Pancreas (tissue), 10 donors: Measurements from ENCODE around the gene GNPTG. TPM values are rescaled to one million over a fixed set of nuclear protein-coding genes. Genes with fewer than 3 reads are reported as not detected.

Source experiments
- ATAC-seq, 4 donors: fragments of 200-7000 bp; cut with Tn5 transposase; one replicate each; pipeline versions ENCODE4 v1.8.0 to v1.9.1; 2020; ENCODE audit warnings: mild to moderate bottlenecking in 4 of 4, moderate library complexity in 4 of 4
- DNase-seq, 6 donors: peaks; one replicate each; pipeline ENCODE4 v3.0.0-alpha.2; 2020
- FAIRE-seq: peaks from 2 replicates; lab custom pipeline; 2012; peaks lifted over from hg19 to GRCh38; lab: Jason Lieb, UNC
- H3K27ac ChIP-seq, 4 donors: fragments of 200-600 bp; sonication (generic); 1 replicate in 3 of 4; 2 replicates in 1 of 4; pipeline versions ENCODE4 v1.5.0 to v1.8.0; 2020
- H3K27me3 ChIP-seq, 4 donors: fragments of 200-600 bp; one replicate each; pipeline ENCODE4 v1.8.0; 2021
- H3K36me3 ChIP-seq, 3 donors: fragments of 200-600 bp; sonication (generic) in 1 of 3; one replicate each; pipeline versions ENCODE4 v1.5.0 to v1.8.0; 2020 to 2021
- H3K4me1 ChIP-seq, 3 donors: fragments of 200-600 bp; one replicate each; pipeline ENCODE4 v1.8.0; 2021
- H3K4me3 ChIP-seq, 4 donors: fragments of 200-600 bp; sonication (generic) in 2 of 4; one replicate each; pipeline versions ENCODE4 v1.5.0 to v1.8.0; 2020 to 2021
- H3K9me3 ChIP-seq, 4 donors: fragments of 200-600 bp; one replicate each; pipeline ENCODE4 v1.8.0; 2021
- WGBS, 2 donors: extraction: QIAGEN DNeasy Blood & Tissue Kit; methylation state at CpG; one replicate each; pipeline ENCODE4 v1.1.7; 2013; 5-methylcytosine and 5-hydroxymethylcytosine counted together
- intact Hi-C, 3 donors: fragments of 100-400 bp; cut with DNase I; formaldehyde crosslinking; loops; one replicate each; pipeline versions ENCODE4 v1.11.1 to v1.14.2; 2022
- polyA plus RNA-seq, 2 donors: library from polyadenylated mRNA; stranded (reverse); fragments of 200-250 nt; gene quantifications; one replicate each; pipeline ENCODE4 v1.2.3, GENCODE V29; 2013
- total RNA-seq, 6 donors: library from RNA; stranded (reverse); fragmentation: NEBNext Ultra II Directional in 4 of 6; extraction: Animal tissue kit (Norgen Biotek cat#: 25700) in 4 of 6; gene quantifications; one replicate each; pipeline versions ENCODE4 v1.2.1 to v1.2.4, GENCODE V29; 2021 to 2023
- TF ChIP-seq, protein P1 (sequence below), 4 donors: fragments of 200-600 bp; sonication (generic) in 3 of 4; IDR thresholded peaks; one replicate each; pipeline versions ENCODE4 v1.5.0 to v1.8.0; 2021; ENCODE audit warnings: antibody characterized with exemption in 4 of 4
- donor health status: healthy with polysubstance abuse.
- donor health status: DM: no; HTN: no; CAD: no; lungs with moderate emphysema.
- donor health status: DM: no; HTN: no; CAD: no.
- donor health status: control.
- donor health status: control.
- donor health status: Bipolar disorder and iron deficiency.
- donor health status: DM: yes; HTN: yes; CAD: no.
- donor health status: DM: no; HTN: no; CAD: no.
- donor health status: DM: no; HTN: no; CAD: no.
- donor health status: DM: yes; HTN: yes; CAD: no.

GNPTG gene
- total and polyA plus RNA-seq, 8 donors, result 28.0 to 75.3 (median 40.9) TPM

DNA sequence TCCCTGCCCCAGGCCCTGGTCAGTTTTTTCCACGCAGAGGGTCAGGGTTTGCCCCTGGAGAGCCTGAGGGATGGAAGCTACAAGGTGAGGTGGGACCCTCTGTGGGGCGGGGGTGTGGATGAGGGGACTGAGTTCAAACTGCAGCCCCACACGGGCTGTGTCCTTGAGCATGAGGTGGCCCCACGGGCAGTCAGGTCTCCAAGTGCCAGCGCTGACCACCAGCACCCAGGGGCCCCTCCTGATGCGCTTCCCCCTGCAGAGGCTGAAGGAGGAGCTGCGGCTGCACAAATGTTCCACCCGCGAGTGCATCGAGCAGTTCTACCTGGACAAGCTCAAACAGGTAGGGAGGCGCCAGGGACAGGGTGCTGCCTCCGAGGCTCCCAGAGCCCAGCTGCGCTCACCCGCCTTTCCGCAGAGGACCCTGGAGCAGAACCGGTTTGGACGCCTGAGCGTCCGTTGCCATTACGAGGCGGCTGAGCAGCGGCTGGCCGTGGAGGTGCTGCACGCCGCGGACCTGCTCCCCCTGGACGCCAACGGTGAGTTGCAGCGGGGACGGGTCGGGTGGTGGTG, 4.4 kb upstream of the GNPTG start:
- Histone ChIP-seq H3K4me1 (peaks cover 9 to 17% (median 9%) of the 10 kb centered on the region in 3 donors), H3K9me3 (no peaks in the 10 kb centered on the region), H3K36me3 (peaks cover 0 to 13% (median 0%) of the 10 kb centered on the region in 3 donors), H3K27me3 (no peaks in the 10 kb centered on the region), H3K4me3 (no peak overlapping the region), H3K27ac (no peak overlapping the region)
- FAIRE-seq (no peak), DNase-seq (peak in 2 of 6 donors; percentile 14 to 73), ATAC-seq (no peak)
- TF ChIP-seq, protein P1, sequence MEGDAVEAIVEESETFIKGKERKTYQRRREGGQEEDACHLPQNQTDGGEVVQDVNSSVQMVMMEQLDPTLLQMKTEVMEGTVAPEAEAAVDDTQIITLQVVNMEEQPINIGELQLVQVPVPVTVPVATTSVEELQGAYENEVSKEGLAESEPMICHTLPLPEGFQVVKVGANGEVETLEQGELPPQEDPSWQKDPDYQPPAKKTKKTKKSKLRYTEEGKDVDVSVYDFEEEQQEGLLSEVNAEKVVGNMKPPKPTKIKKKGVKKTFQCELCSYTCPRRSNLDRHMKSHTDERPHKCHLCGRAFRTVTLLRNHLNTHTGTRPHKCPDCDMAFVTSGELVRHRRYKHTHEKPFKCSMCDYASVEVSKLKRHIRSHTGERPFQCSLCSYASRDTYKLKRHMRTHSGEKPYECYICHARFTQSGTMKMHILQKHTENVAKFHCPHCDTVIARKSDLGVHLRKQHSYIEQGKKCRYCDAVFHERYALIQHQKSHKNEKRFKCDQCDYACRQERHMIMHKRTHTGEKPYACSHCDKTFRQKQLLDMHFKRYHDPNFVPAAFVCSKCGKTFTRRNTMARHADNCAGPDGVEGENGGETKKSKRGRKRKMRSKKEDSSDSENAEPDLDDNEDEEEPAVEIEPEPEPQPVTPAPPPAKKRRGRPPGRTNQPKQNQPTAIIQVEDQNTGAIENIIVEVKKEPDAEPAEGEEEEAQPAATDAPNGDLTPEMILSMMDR (IDR thresholded peaks at IDR 0.05), result no peak
- 82 to 87% methylated on average over 31 of the region's 31 CpGs for WGBS, 2 donors
- intact Hi-C loops, result no loop called here

- peak in 1 of 6 donors; percentile 45 for DNase-seq
- no peak for ATAC-seq
- TF ChIP-seq, protein P1 (IDR thresholded peaks at IDR 0.05), result no peak
- Histone ChIP-seq H3K36me3 (peaks cover 0 to 13% (median 0%) of the 10 kb centered on the region in 3 donors), H3K4me3 (no peak overlapping the region), H3K27me3 (no peaks in the 10 kb centered on the region), H3K4me1 (peaks cover 10 to 23% (median 15%) of the 10 kb centered on the region in 3 donors), H3K9me3 (no peaks in the 10 kb centered on the region), H3K27ac (no peak overlapping the region)
- WGBS, 2 donors, result 92 to 93% methylated on average over 29 of the region's 29 CpGs
- intact Hi-C loops, result no loop called here
- no peak for FAIRE-seq
Measured at GRCh38 chr16:1347962-1348361, 3.8 kb upstream of the GNPTG start.

GRCh38 chr16:1348441-1348840, 3.3 kb upstream of the GNPTG start:
- intact Hi-C loops, result no loop called here
- peaks cover 13 to 24% (median 13%) of the 10 kb centered on the region in 3 donors for H3K4me1 ChIP-seq
- peak in 2 of 6 donors; percentile 30 to 67 for DNase-seq
- no peak overlapping the region for H3K27ac ChIP-seq
- H3K4me3 ChIP-seq, result no peak overlapping the region
- no peaks in the 10 kb centered on the region for H3K9me3 ChIP-seq
- FAIRE-seq, result no peak
- TF ChIP-seq, protein P1 (IDR thresholded peaks at IDR 0.05), result no peak
- WGBS, 2 donors, result 93% methylated on average over 15 of the region's 15 CpGs
- no peak for ATAC-seq
- peaks cover 0 to 13% (median 0%) of the 10 kb centered on the region in 3 donors for H3K36me3 ChIP-seq
- H3K27me3 ChIP-seq, result no peaks in the 10 kb centered on the region

DNA sequence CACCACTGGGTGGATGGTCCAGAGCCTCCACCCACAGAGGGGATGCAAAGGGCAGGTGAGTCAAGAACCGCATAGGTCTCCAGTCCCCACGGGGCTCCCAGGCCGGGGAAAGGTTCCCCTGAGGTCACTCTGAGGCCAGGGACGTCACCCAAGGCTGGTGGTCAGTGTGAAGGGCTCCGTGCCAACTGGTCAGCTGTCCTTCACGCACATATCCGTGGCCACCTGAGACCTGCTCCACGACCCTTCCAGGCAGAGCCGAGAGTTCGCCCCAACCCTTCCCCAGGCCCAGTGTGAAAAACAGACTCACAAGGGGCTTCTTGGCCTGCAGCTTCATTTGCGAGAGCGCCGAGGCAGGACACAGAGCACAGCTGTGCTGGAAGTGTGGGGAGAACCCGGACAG, 2.8 kb upstream of the GNPTG start:
- WGBS, 2 donors, result 82 to 84% methylated on average over 14 of the region's 14 CpGs
- peaks cover 10 to 21% (median 13%) of the 10 kb centered on the region in 3 donors for H3K4me1 ChIP-seq
- peaks cover 0 to 13% (median 0%) of the 10 kb centered on the region in 3 donors for H3K36me3 ChIP-seq
- H3K27ac ChIP-seq, result no peak overlapping the region
- H3K27me3 ChIP-seq, result no peaks in the 10 kb centered on the region
- TF ChIP-seq, protein P1 (IDR thresholded peaks at IDR 0.05), result no peak
- FAIRE-seq (no peak), DNase-seq (peak in 2 of 6 donors; percentile 38 to 79), ATAC-seq (no peak)
- H3K4me3 ChIP-seq, result no peak overlapping the region
- intact Hi-C loops, result no loop called here
- no peaks in the 10 kb centered on the region for H3K9me3 ChIP-seq

- Histone ChIP-seq H3K4me1 (peaks cover 10 to 21% (median 13%) of the 10 kb centered on the region in 3 donors), H3K9me3 (no peaks in the 10 kb centered on the region), H3K27ac (no peak overlapping the region), H3K4me3 (no peak overlapping the region), H3K36me3 (peaks cover 0 to 13% (median 0%) of the 10 kb centered on the region in 3 donors), H3K27me3 (no peaks in the 10 kb centered on the region)
- no peak for ATAC-seq
- 84 to 87% methylated on average over 16 of the region's 16 CpGs for WGBS, 2 donors
- peak in 2 of 6 donors; percentile 22 to 68 for DNase-seq
- intact Hi-C loops, result no loop called here
- TF ChIP-seq, protein P1 (IDR thresholded peaks at IDR 0.05), result no peak
- no peak for FAIRE-seq
Measured at GRCh38 chr16:1349351-1349750, 2.4 kb upstream of the GNPTG start.
